ENCODE results near the gene LIPT2. TPM values are rescaled to one million over a fixed set of nuclear protein-coding genes. Genes with fewer than 3 reads are reported as not detected.

Gene LIPT2
- total RNA-seq, 4 donors from 2014 or later, result 13.8 to 25.8 (median 16.3) TPM

DNA sequence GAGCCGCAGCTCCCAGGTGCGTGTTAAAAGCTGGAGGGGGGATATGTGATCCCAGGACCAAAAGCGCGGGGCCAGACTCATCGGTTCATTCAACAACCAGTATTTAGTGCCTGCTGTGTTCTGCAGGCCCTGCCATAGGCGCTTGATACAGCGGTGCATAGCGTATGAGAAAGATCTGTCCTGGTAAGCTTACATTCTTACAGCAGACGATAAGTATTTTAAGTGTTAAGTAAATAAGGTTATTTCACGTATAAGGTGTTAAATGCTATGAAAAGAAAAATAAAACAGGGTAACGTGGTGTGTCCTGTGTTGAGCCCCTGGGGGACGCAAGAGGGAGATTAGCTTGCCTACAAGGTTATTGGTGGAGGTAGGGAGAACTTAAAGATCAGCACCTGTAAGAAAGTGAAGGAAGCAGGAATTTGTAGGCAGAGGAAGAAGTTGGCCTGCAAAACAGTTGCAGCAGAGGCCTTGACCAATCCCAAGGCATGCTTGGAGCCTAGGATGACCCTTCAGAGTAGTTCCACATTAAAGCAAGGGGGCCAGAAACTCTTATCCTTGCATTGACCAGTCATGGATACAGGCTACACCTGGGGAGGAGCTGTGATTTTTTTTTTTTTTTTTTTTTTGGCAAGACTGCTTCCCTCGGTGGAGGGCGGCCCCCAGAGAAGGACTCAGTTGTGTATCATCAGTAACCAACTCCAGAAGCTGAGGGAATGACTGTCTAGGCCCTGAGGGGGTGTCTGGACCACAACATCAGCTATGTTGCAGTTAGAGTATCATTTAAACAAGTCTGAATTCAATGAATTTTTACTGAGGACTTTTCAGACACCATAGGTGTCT is 487 bp upstream of the LIPT2 start:
- intact Hi-C loops (cut with DNase I), result no loop called here

GRCh38 chr11:74492084-74492483 is 1.4 kb downstream of the LIPT2 start:
- Histone ChIP-seq H3K27me3 (no peaks in the 10 kb centered on the region), H3K27ac (no peak overlapping the region), H3K9me3 (no peaks in the 10 kb centered on the region), H3K4me1 (peaks cover 8 to 11% of the 10 kb centered on the region in 2 donors), H3K36me3 (no peaks in the 10 kb centered on the region), H3K4me3 (replicated peaks in 1 of 3) (no peak overlapping the region)
- TF ChIP-seq CTCF (IDR thresholded peaks at IDR 0.05), result no peak
- no peak for TF ChIP-seq POLR2A (IDR thresholded peaks at IDR 0.05)
- intact Hi-C loops (cut with DNase I), result no loop called here
- no peak for DNase-seq
- WGBS, 2 donors, result 87 to 95% methylated on average over 11 of the region's 11 CpGs

More for the DNA sequence above, 487 bp upstream of the LIPT2 start:
- Histone ChIP-seq H3K4me3 (replicated peaks in 1 of 3) (peak overlapping the region; percentile 42 to 96 (median 45)), H3K4me1 (peaks cover 8 to 11% of the 10 kb centered on the region in 2 donors), H3K36me3 (no peaks in the 10 kb centered on the region), H3K27me3 (no peaks in the 10 kb centered on the region), H3K9me3 (no peaks in the 10 kb centered on the region), H3K27ac (peak overlapping the region; percentile 96 to 99 (median 97))
- DNase-seq, result peak; percentile 3 to 5
- TF ChIP-seq POLR2A (IDR thresholded peaks at IDR 0.05), result no peak
- peak in 2 of 6 experiments; percentile 13 to 15 for TF ChIP-seq CTCF (IDR thresholded peaks at IDR 0.05)
- 9 to 13% methylated on average over 13 to 14 of the region's 14 CpGs for WGBS, 2 donors

GRCh38 chr11:74490941-74491340 is 2.6 kb downstream of the LIPT2 start:
- no peaks in the 10 kb centered on the region for H3K27me3 ChIP-seq
- no peaks in the 10 kb centered on the region for H3K9me3 ChIP-seq
- peaks cover 8 to 11% of the 10 kb centered on the region in 2 donors for H3K4me1 ChIP-seq
- H3K4me3 ChIP-seq (replicated peaks in 1 of 3), result no peak overlapping the region
- 84 to 96% methylated on average over 4 of the region's 4 CpGs for WGBS, 2 donors
- no peak for DNase-seq
- intact Hi-C loops (cut with DNase I), result no loop called here
- TF ChIP-seq CTCF (IDR thresholded peaks at IDR 0.05), result no peak
- no peak for TF ChIP-seq POLR2A (IDR thresholded peaks at IDR 0.05)
- no peak overlapping the region for H3K27ac ChIP-seq
- no peaks in the 10 kb centered on the region for H3K36me3 ChIP-seq

- 75 to 86% methylated on average over 1 of the region's 1 CpG for WGBS, 2 donors
- intact Hi-C loops (cut with DNase I), result no loop called here
Measured at GRCh38 chr11:74487875-74488274, 5.6 kb downstream of the LIPT2 start.

More at GRCh38 chr11:74487875-74488274, 5.6 kb downstream of the LIPT2 start:
- Histone ChIP-seq H3K9me3 (no peaks in the 10 kb centered on the region), H3K27me3 (no peaks in the 10 kb centered on the region), H3K36me3 (no peaks in the 10 kb centered on the region), H3K27ac (no peak overlapping the region), H3K4me3 (replicated peaks in 1 of 3) (no peak overlapping the region), H3K4me1 (peaks cover 0 to 6% of the 10 kb centered on the region in 2 donors)
- peak in 1 of 2 donors; percentile 14 for DNase-seq
- TF ChIP-seq POLR2A (IDR thresholded peaks at IDR 0.05) (no peak), CTCF (IDR thresholded peaks at IDR 0.05) (no peak)

All from thyroid gland (tissue), 4 donors.